Measurements from ENCODE around the gene KMO. TPM values are rescaled to one million over a fixed set of nuclear protein-coding genes. Genes with fewer than 3 reads are reported as not detected.

The KMO gene
- total RNA-seq, 1 experiment from 2014 or later = 0.07 TPM

- no peak overlapping the region for H2AFZ ChIP-seq
- H3K36me3 ChIP-seq (ENCODE audit: low read depth) = no peaks in the 10 kb centered on the region
- no peaks in the 10 kb centered on the region for H3K27me3 ChIP-seq (ENCODE audit: insufficient read depth, low read depth)
- DNase-seq = peak; percentile 10 to 84
- intact Hi-C loops (cut with micrococcal nuclease; ENCODE audit: unreplicated experiment) = loop anchor here (1.0 to 5.0 kb wide), 6 partner anchors 80 to 406 kb away; partner anchors contain the start of genes FH and MAP1LC3C
- H3K4me2 ChIP-seq = 0 out of 2 replicates have a peak overlapping the region, but pooled peaks have one; percentile 14
- H3K9me3 ChIP-seq (ENCODE audit: insufficient read depth, low read depth) = no peaks in the 10 kb centered on the region
- peak overlapping the region; percentile 77; the same call in 1 of the 2 replicates for H3K27ac ChIP-seq
- H3K4me1 ChIP-seq (replicated peaks; ENCODE audit: insufficient read depth) = peaks cover 55% of the 10 kb centered on the region
- H3K79me2 ChIP-seq (ENCODE audit: low read depth) = no peaks in the 10 kb centered on the region
- BruUV-seq (replicated peaks) = no TSS peak
- H4K20me1 ChIP-seq (ENCODE audit: insufficient read depth) = no peaks in the 10 kb centered on the region
- no peaks in the 10 kb centered on the region for H3F3A ChIP-seq (ENCODE audit: insufficient read depth, low read depth)
- H3K4me3 ChIP-seq = no peak overlapping the region
- TF ChIP-seq CTCF (conservative IDR thresholded peaks at IDR 0.05) (peak; percentile 92), EZH2 (IDR thresholded peaks at IDR 0.05; ENCODE audit: low read depth) (no peak)
- ChIA-PET CTCF (interaction anchor here (0.5 to 2.0 kb wide), 8 partner anchors 20 to 406 kb away, joined by 3 to 8 read pairs (median 4); no protein-coding TSS in a partner anchor), POLR2A (ENCODE audit: unreplicated experiment) (interaction anchor here (0.5 to 1.9 kb wide), 4 partner anchors 12 to 95 kb away, joined by 3 to 23 read pairs (median 10); partner anchors contain the start of genes CHML and OPN3)
- H3K9me2 ChIP-seq (ENCODE audit: insufficient read depth) = no peaks in the 10 kb centered on the region
Observed at GRCh38 chr1:241611063-241611462, 78.9 kb downstream of the KMO start.

GRCh38 chr1:241611736-241612135, 79.6 kb downstream of the KMO start:
- Histone ChIP-seq H3K4me3 (no peak overlapping the region), H3K4me2 (0 out of 2 replicates have a peak overlapping the region, but pooled peaks have one; percentile 46), H3K36me3 (ENCODE audit: low read depth) (no peaks in the 10 kb centered on the region), H3K79me2 (ENCODE audit: low read depth) (no peaks in the 10 kb centered on the region), H2AFZ (no peak overlapping the region), H3K27ac (peak overlapping the region; percentile 77), H3K4me1 (replicated peaks; ENCODE audit: insufficient read depth) (peaks cover 58% of the 10 kb centered on the region), H3K27me3 (ENCODE audit: insufficient read depth, low read depth) (no peaks in the 10 kb centered on the region), H4K20me1 (ENCODE audit: insufficient read depth) (no peaks in the 10 kb centered on the region), H3K9me3 (ENCODE audit: insufficient read depth, low read depth) (no peaks in the 10 kb centered on the region), H3K9me2 (ENCODE audit: insufficient read depth) (no peaks in the 10 kb centered on the region), H3F3A (ENCODE audit: insufficient read depth, low read depth) (no peaks in the 10 kb centered on the region)
- ChIA-PET CTCF (interaction anchor here (0.6 to 2.0 kb wide), 5 partner anchors 15 to 405 kb away, joined by 4 to 8 read pairs (median 5); no protein-coding TSS in a partner anchor), POLR2A (ENCODE audit: unreplicated experiment) (interaction anchor here (0.6 kb wide), 1 partner anchor 249 kb away, joined by 8 read pairs; no protein-coding TSS in a partner anchor)
- no peak for TF ChIP-seq CTCF (conservative IDR thresholded peaks at IDR 0.05)
- no TSS peak for BruUV-seq (replicated peaks)
- intact Hi-C loops (cut with micrococcal nuclease; ENCODE audit: unreplicated experiment) = loop anchor here (1.0 to 5.0 kb wide), 6 partner anchors 80 to 405 kb away; partner anchors contain the start of genes FH and MAP1LC3C
- DNase-seq = no peak

GRCh38 chr1:241612533-241613477, 80.6 kb downstream of the KMO start:
- peak in 1 of 2 experiments; percentile 79 for DNase-seq
- Histone ChIP-seq H3K9me2 (ENCODE audit: insufficient read depth) (no peaks in the 10 kb centered on the region), H3K4me1 (replicated peaks; ENCODE audit: insufficient read depth) (peaks cover 53% of the 10 kb centered on the region), H3F3A (ENCODE audit: insufficient read depth, low read depth) (no peaks in the 10 kb centered on the region), H3K27ac (peak overlapping the region; percentile 77), H3K79me2 (ENCODE audit: low read depth) (no peaks in the 10 kb centered on the region), H3K9me3 (ENCODE audit: insufficient read depth, low read depth) (no peaks in the 10 kb centered on the region), H3K36me3 (ENCODE audit: low read depth) (no peaks in the 10 kb centered on the region), H3K27me3 (ENCODE audit: insufficient read depth, low read depth) (no peaks in the 10 kb centered on the region), H3K4me3 (no peak overlapping the region), H3K4me2 (peak overlapping the region; percentile 46), H4K20me1 (ENCODE audit: insufficient read depth) (no peaks in the 10 kb centered on the region), H2AFZ (0 out of 2 replicates have a peak overlapping the region, but pooled peaks have one; percentile 47)
- BruUV-seq (replicated peaks) = no TSS peak
- POLR2A ChIA-PET (ENCODE audit: unreplicated experiment) = interaction anchor here (0.6 to 0.7 kb wide), 2 partner anchors 204 to 248 kb away, joined by 3 to 8 read pairs; no protein-coding TSS in a partner anchor
- TF ChIP-seq CTCF (conservative IDR thresholded peaks at IDR 0.05) (no peak), EZH2 (IDR thresholded peaks at IDR 0.05; ENCODE audit: low read depth) (no peak)
- intact Hi-C loops (cut with micrococcal nuclease; ENCODE audit: unreplicated experiment) = loop anchor here (5.0 kb wide), 3 partner anchors 96 to 384 kb away; partner anchors contain the start of genes FH and MAP1LC3C
- CTCF ChIA-PET = interaction anchor here (0.7 to 2.0 kb wide), 2 partner anchors 14 to 283 kb away, joined by 3 to 8 read pairs; no protein-coding TSS in a partner anchor
